ENCODE measurements around the gene FGF5.

FGF5 gene

GRCh38 chr4:80235451-80235850 lies 31.0 kb upstream of the FGF5 start:
- no peak overlapping the region for H3K18ac ChIP-seq (ENCODE audit: low read length)

GRCh38 chr4:80237992-80238391 lies 28.5 kb upstream of the FGF5 start:
- H3K4me1 ChIP-seq (ENCODE audit: control insufficient read depth in 2 of 2, insufficient read depth in 1 of 2, low read depth in 1 of 2, low read length in 2 of 2) = no peaks in the 10 kb centered on the region
- peaks cover 0 to 2% (median 0%) of the 10 kb centered on the region in 3 experiments for H3K27me3 ChIP-seq (ENCODE audit: control insufficient read depth in 3 of 3, insufficient read depth in 3 of 3, low read depth in 1 of 3, low read length in 3 of 3)
- H3K9ac ChIP-seq (ENCODE audit: low read depth, low read length, poor library complexity) = no peak overlapping the region
- no peak overlapping the region for H3K18ac ChIP-seq (ENCODE audit: low read length)
- no peak overlapping the region for H3K23ac ChIP-seq (ENCODE audit: low read depth, low read length, poor library complexity)
- WGBS, 2 donors (ENCODE audit: extremely low coverage in 2 of 2, insufficient read length in 2 of 2, insufficient replicate concordance in 1 of 2) = no CpG with 5 or more reads among the region's 6 CpGs
- no peak overlapping the region for H3K4me3 ChIP-seq (ENCODE audit: low read length in 2 of 2)
- no peaks in the 10 kb centered on the region for H3K79me1 ChIP-seq (ENCODE audit: low read depth, low read length)
- no peak overlapping the region for H3K27ac ChIP-seq (replicated peaks; ENCODE audit: low read length)
- no peak overlapping the region for H2BK120ac ChIP-seq (ENCODE audit: low read depth, low read length)
- no peaks in the 10 kb centered on the region for H3K9me3 ChIP-seq (replicated peaks in 1 of 2; ENCODE audit: control insufficient read depth in 2 of 2, insufficient read depth in 1 of 2, low read depth in 1 of 2, low read length in 2 of 2)
- H2BK12ac ChIP-seq (ENCODE audit: low read length) = no peak overlapping the region
- H3K36me3 ChIP-seq (replicated peaks in 1 of 2; ENCODE audit: control insufficient read depth in 2 of 2, insufficient read depth in 2 of 2, low read length in 2 of 2) = no peaks in the 10 kb centered on the region
- DNase-seq (ENCODE audit: low spot score) = no peak
- H3K4me2 ChIP-seq (ENCODE audit: insufficient read depth, low read length, poor library complexity, severe bottlenecking) = no peak overlapping the region
- no peak overlapping the region for H2AK5ac ChIP-seq (ENCODE audit: low read depth, low read length)
- no peak overlapping the region for H2AFZ ChIP-seq (ENCODE audit: low read length)
- H4K91ac ChIP-seq (ENCODE audit: low read depth, low read length, poor library complexity) = no peak overlapping the region
- no peak overlapping the region for H2BK5ac ChIP-seq (ENCODE audit: low read length)
- no peak overlapping the region for H4K8ac ChIP-seq (ENCODE audit: low read depth, low read length)
- H3K4ac ChIP-seq (ENCODE audit: low read length) = no peak overlapping the region
- H3K14ac ChIP-seq (ENCODE audit: low read length) = no peak overlapping the region
- no peak overlapping the region for H2BK15ac ChIP-seq (ENCODE audit: low read length)

More at GRCh38 chr4:80235451-80235850, 31.0 kb upstream of the FGF5 start:
- no peaks in the 10 kb centered on the region for H3K4me1 ChIP-seq (ENCODE audit: control insufficient read depth in 2 of 2, insufficient read depth in 1 of 2, low read depth in 1 of 2, low read length in 2 of 2)
- H2BK5ac ChIP-seq (ENCODE audit: low read length) = no peak overlapping the region
- H3K14ac ChIP-seq (ENCODE audit: low read length) = no peak overlapping the region
- no peak overlapping the region for H3K9ac ChIP-seq (ENCODE audit: low read depth, low read length, poor library complexity)
- no peak overlapping the region for H3K23ac ChIP-seq (ENCODE audit: low read depth, low read length, poor library complexity)
- DNase-seq (ENCODE audit: low spot score) = no peak
- H3K79me1 ChIP-seq (ENCODE audit: low read depth, low read length) = no peaks in the 10 kb centered on the region
- no peak overlapping the region for H2BK120ac ChIP-seq (ENCODE audit: low read depth, low read length)
- no peak overlapping the region for H3K4ac ChIP-seq (ENCODE audit: low read length)
- H3K9me3 ChIP-seq (replicated peaks in 1 of 2; ENCODE audit: control insufficient read depth in 2 of 2, insufficient read depth in 1 of 2, low read depth in 1 of 2, low read length in 2 of 2) = no peaks in the 10 kb centered on the region
- no CpG with 5 or more reads among the region's 1 CpG for WGBS, 2 donors (ENCODE audit: extremely low coverage in 2 of 2, insufficient read length in 2 of 2, insufficient replicate concordance in 1 of 2)
- no peak overlapping the region for H2BK15ac ChIP-seq (ENCODE audit: low read length)
- H3K27me3 ChIP-seq (ENCODE audit: control insufficient read depth in 3 of 3, insufficient read depth in 3 of 3, low read depth in 1 of 3, low read length in 3 of 3) = peaks cover 0 to 2% (median 0%) of the 10 kb centered on the region in 3 experiments
- H2AFZ ChIP-seq (ENCODE audit: low read length) = no peak overlapping the region
- H4K91ac ChIP-seq (ENCODE audit: low read depth, low read length, poor library complexity) = no peak overlapping the region
- H4K8ac ChIP-seq (ENCODE audit: low read depth, low read length) = no peak overlapping the region
- no peaks in the 10 kb centered on the region for H3K36me3 ChIP-seq (replicated peaks in 1 of 2; ENCODE audit: control insufficient read depth in 2 of 2, insufficient read depth in 2 of 2, low read length in 2 of 2)
- no peak overlapping the region for H3K4me2 ChIP-seq (ENCODE audit: insufficient read depth, low read length, poor library complexity, severe bottlenecking)
- H2BK12ac ChIP-seq (ENCODE audit: low read length) = no peak overlapping the region
- no peak overlapping the region for H3K27ac ChIP-seq (replicated peaks; ENCODE audit: low read length)
- H3K4me3 ChIP-seq (ENCODE audit: low read length in 2 of 2) = no peak overlapping the region
- no peak overlapping the region for H2AK5ac ChIP-seq (ENCODE audit: low read depth, low read length)

GRCh38 chr4:80239480-80240150 lies 26.8 kb upstream of the FGF5 start:
- H3K4ac ChIP-seq (ENCODE audit: low read length) = no peak overlapping the region
- H4K91ac ChIP-seq (ENCODE audit: low read depth, low read length, poor library complexity) = no peak overlapping the region
- WGBS, 2 donors (ENCODE audit: extremely low coverage in 2 of 2, insufficient read length in 2 of 2, insufficient replicate concordance in 1 of 2) = no CpG with 5 or more reads among the region's 3 CpGs
- no peaks in the 10 kb centered on the region for H3K36me3 ChIP-seq (replicated peaks in 1 of 2; ENCODE audit: control insufficient read depth in 2 of 2, insufficient read depth in 2 of 2, low read length in 2 of 2)
- no peak overlapping the region for H2BK120ac ChIP-seq (ENCODE audit: low read depth, low read length)
- H3K4me3 ChIP-seq (ENCODE audit: low read length in 2 of 2) = no peak overlapping the region
- H3K79me1 ChIP-seq (ENCODE audit: low read depth, low read length) = no peaks in the 10 kb centered on the region
- no peak overlapping the region for H2BK5ac ChIP-seq (ENCODE audit: low read length)
- DNase-seq (ENCODE audit: low spot score) = no peak
- H3K9me3 ChIP-seq (replicated peaks in 1 of 2; ENCODE audit: control insufficient read depth in 2 of 2, insufficient read depth in 1 of 2, low read depth in 1 of 2, low read length in 2 of 2) = no peaks in the 10 kb centered on the region
- no peak overlapping the region for H2BK12ac ChIP-seq (ENCODE audit: low read length)
- H4K8ac ChIP-seq (ENCODE audit: low read depth, low read length) = no peak overlapping the region
- H3K14ac ChIP-seq (ENCODE audit: low read length) = no peak overlapping the region
- H3K18ac ChIP-seq (ENCODE audit: low read length) = no peak overlapping the region
- no peak overlapping the region for H3K27ac ChIP-seq (replicated peaks; ENCODE audit: low read length)
- no peak overlapping the region for H2AK5ac ChIP-seq (ENCODE audit: low read depth, low read length)
- H2AFZ ChIP-seq (ENCODE audit: low read length) = no peak overlapping the region
- H3K4me1 ChIP-seq (ENCODE audit: control insufficient read depth in 2 of 2, insufficient read depth in 1 of 2, low read depth in 1 of 2, low read length in 2 of 2) = no peaks in the 10 kb centered on the region
- H3K23ac ChIP-seq (ENCODE audit: low read depth, low read length, poor library complexity) = no peak overlapping the region
- no peak overlapping the region for H2BK15ac ChIP-seq (ENCODE audit: low read length)
- H3K27me3 ChIP-seq (ENCODE audit: control insufficient read depth in 3 of 3, insufficient read depth in 3 of 3, low read depth in 1 of 3, low read length in 3 of 3) = peaks cover 0 to 2% (median 0%) of the 10 kb centered on the region in 3 experiments
- H3K9ac ChIP-seq (ENCODE audit: low read depth, low read length, poor library complexity) = no peak overlapping the region
- H3K4me2 ChIP-seq (ENCODE audit: insufficient read depth, low read length, poor library complexity, severe bottlenecking) = no peak overlapping the region

GRCh38 chr4:80240976-80241375 lies 25.5 kb upstream of the FGF5 start:
- no peak overlapping the region for H4K8ac ChIP-seq (ENCODE audit: low read depth, low read length)

More at GRCh38 chr4:80240976-80241375, 25.5 kb upstream of the FGF5 start:
- no peaks in the 10 kb centered on the region for H3K36me3 ChIP-seq (replicated peaks in 1 of 2; ENCODE audit: control insufficient read depth in 2 of 2, insufficient read depth in 2 of 2, low read length in 2 of 2)
- H2BK5ac ChIP-seq (ENCODE audit: low read length) = no peak overlapping the region
- H3K9me3 ChIP-seq (replicated peaks in 1 of 2; ENCODE audit: control insufficient read depth in 2 of 2, insufficient read depth in 1 of 2, low read depth in 1 of 2, low read length in 2 of 2) = no peaks in the 10 kb centered on the region
- H3K9ac ChIP-seq (ENCODE audit: low read depth, low read length, poor library complexity) = no peak overlapping the region
- no peak overlapping the region for H2AK5ac ChIP-seq (ENCODE audit: low read depth, low read length)
- H3K27ac ChIP-seq (replicated peaks; ENCODE audit: low read length) = no peak overlapping the region
- no peak overlapping the region for H3K4me2 ChIP-seq (ENCODE audit: insufficient read depth, low read length, poor library complexity, severe bottlenecking)
- no peaks in the 10 kb centered on the region for H3K79me1 ChIP-seq (ENCODE audit: low read depth, low read length)
- H3K4ac ChIP-seq (ENCODE audit: low read length) = no peak overlapping the region
- no peak overlapping the region for H3K23ac ChIP-seq (ENCODE audit: low read depth, low read length, poor library complexity)
- no peak overlapping the region for H2BK15ac ChIP-seq (ENCODE audit: low read length)
- H3K4me1 ChIP-seq (ENCODE audit: control insufficient read depth in 2 of 2, insufficient read depth in 1 of 2, low read depth in 1 of 2, low read length in 2 of 2) = no peaks in the 10 kb centered on the region
- H2AFZ ChIP-seq (ENCODE audit: low read length) = no peak overlapping the region
- no peak overlapping the region for H3K4me3 ChIP-seq (ENCODE audit: low read length in 2 of 2)
- no peak overlapping the region for H3K18ac ChIP-seq (ENCODE audit: low read length)
- peaks cover 0 to 2% (median 0%) of the 10 kb centered on the region in 3 experiments for H3K27me3 ChIP-seq (ENCODE audit: control insufficient read depth in 3 of 3, insufficient read depth in 3 of 3, low read depth in 1 of 3, low read length in 3 of 3)
- no peak overlapping the region for H2BK12ac ChIP-seq (ENCODE audit: low read length)
- H3K14ac ChIP-seq (ENCODE audit: low read length) = no peak overlapping the region
- H2BK120ac ChIP-seq (ENCODE audit: low read depth, low read length) = no peak overlapping the region
- no peak for DNase-seq (ENCODE audit: low spot score)
- H4K91ac ChIP-seq (ENCODE audit: low read depth, low read length, poor library complexity) = no peak overlapping the region

All from neuronal stem cell (in vitro differentiated cells).